ENCODE results near the gene C1D. TPM values are rescaled to one million over a fixed set of nuclear protein-coding genes. Genes with fewer than 3 reads are reported as not detected.

Gene C1D
- total RNA-seq (42.6 TPM), polyA plus RNA-seq (31.2 TPM)

GRCh38 chr2:68062680-68063387, at the start of gene C1D:
TSS of gene C1D (minus strand) at chr2:68063004. CDS start at chr2:68047310, 15,694 bp downstream.
- Histone ChIP-seq H3K36me3 (ENCODE audit: insufficient read depth) (no peaks in the 10 kb centered on the region), H3K4me3 (ENCODE audit: low read depth, low read length) (peak within 1 kb of the TSS; percentile 69), H3K4me1 (ENCODE audit: insufficient read depth) (no peaks in the 10 kb centered on the region), H3K27ac (ENCODE audit: low read depth) (peak within 1 kb of the TSS; percentile 91)
- WGBS = under 1% methylated on average over 34 of the region's 34 CpGs
- peak; percentile 83 for DNase-seq (ENCODE audit: extremely low spot score)

- H3K4me1 ChIP-seq (ENCODE audit: insufficient read depth) = no peaks in the 10 kb centered on the region
- H3K36me3 ChIP-seq (ENCODE audit: insufficient read depth) = no peaks in the 10 kb centered on the region
- H3K27ac ChIP-seq (ENCODE audit: low read depth) = no peak overlapping the region
- 62% methylated on average over 3 of the region's 3 CpGs for WGBS
- H3K4me3 ChIP-seq (ENCODE audit: low read depth, low read length) = no peak overlapping the region
- no peak for DNase-seq (ENCODE audit: extremely low spot score)
Observed at GRCh38 chr2:68110102-68110501, 47.3 kb upstream of the C1D start.

GRCh38 chr2:68108120-68108519, 45.3 kb upstream of the C1D start:
- no peak overlapping the region for H3K4me3 ChIP-seq (ENCODE audit: low read depth, low read length)
- H3K36me3 ChIP-seq (ENCODE audit: insufficient read depth) = no peaks in the 10 kb centered on the region
- no peak for DNase-seq (ENCODE audit: extremely low spot score)
- 88% methylated on average over 3 of the region's 3 CpGs for WGBS
- no peaks in the 10 kb centered on the region for H3K4me1 ChIP-seq (ENCODE audit: insufficient read depth)
- H3K27ac ChIP-seq (ENCODE audit: low read depth) = no peak overlapping the region

GRCh38 chr2:68107475-68107874, 44.7 kb upstream of the C1D start:
- H3K27ac ChIP-seq (ENCODE audit: low read depth) = no peak overlapping the region
- H3K36me3 ChIP-seq (ENCODE audit: insufficient read depth) = no peaks in the 10 kb centered on the region
- 98% methylated on average over 2 of the region's 2 CpGs for WGBS
- no peaks in the 10 kb centered on the region for H3K4me1 ChIP-seq (ENCODE audit: insufficient read depth)
- no peak for DNase-seq (ENCODE audit: extremely low spot score)
- H3K4me3 ChIP-seq (ENCODE audit: low read depth, low read length) = no peak overlapping the region

GRCh38 chr2:68104111-68104835, 41.5 kb upstream of the C1D start:
- Histone ChIP-seq H3K4me1 (ENCODE audit: insufficient read depth) (no peaks in the 10 kb centered on the region), H3K4me3 (ENCODE audit: low read depth, low read length) (no peak overlapping the region), H3K36me3 (ENCODE audit: insufficient read depth) (no peaks in the 10 kb centered on the region), H3K27ac (ENCODE audit: low read depth) (no peak overlapping the region)
- 70% methylated on average over 4 of the region's 4 CpGs for WGBS
- DNase-seq (ENCODE audit: extremely low spot score) = no peak

GRCh38 chr2:68103709-68104055, 40.9 kb upstream of the C1D start:
- no peaks in the 10 kb centered on the region for H3K4me1 ChIP-seq (ENCODE audit: insufficient read depth)
- DNase-seq (ENCODE audit: extremely low spot score) = no peak
- H3K36me3 ChIP-seq (ENCODE audit: insufficient read depth) = no peaks in the 10 kb centered on the region
- H3K27ac ChIP-seq (ENCODE audit: low read depth) = no peak overlapping the region
- H3K4me3 ChIP-seq (ENCODE audit: low read depth, low read length) = no peak overlapping the region

- DNase-seq (ENCODE audit: extremely low spot score) = no peak
- Histone ChIP-seq H3K36me3 (ENCODE audit: insufficient read depth) (no peaks in the 10 kb centered on the region), H3K4me1 (ENCODE audit: insufficient read depth) (no peaks in the 10 kb centered on the region), H3K27ac (ENCODE audit: low read depth) (no peak overlapping the region), H3K4me3 (ENCODE audit: low read depth, low read length) (no peak overlapping the region)
- WGBS = 71% methylated on average over 4 of the region's 4 CpGs
Observed at GRCh38 chr2:68103030-68103708, 40.4 kb upstream of the C1D start.

- Histone ChIP-seq H3K27ac (ENCODE audit: low read depth) (no peak overlapping the region), H3K4me1 (ENCODE audit: insufficient read depth) (no peaks in the 10 kb centered on the region), H3K4me3 (ENCODE audit: low read depth, low read length) (no peak overlapping the region), H3K36me3 (ENCODE audit: insufficient read depth) (no peaks in the 10 kb centered on the region)
- DNase-seq (ENCODE audit: extremely low spot score) = no peak
- WGBS = 66% methylated on average over 1 of the region's 1 CpG
Observed at GRCh38 chr2:68100189-68100588, 37.4 kb upstream of the C1D start.

- H3K36me3 ChIP-seq (ENCODE audit: insufficient read depth) = no peaks in the 10 kb centered on the region
- H3K4me1 ChIP-seq (ENCODE audit: insufficient read depth) = no peaks in the 10 kb centered on the region
- H3K4me3 ChIP-seq (ENCODE audit: low read depth, low read length) = no peak overlapping the region
- no peak overlapping the region for H3K27ac ChIP-seq (ENCODE audit: low read depth)
- WGBS = 73% methylated on average over 8 of the region's 8 CpGs
- no peak for DNase-seq (ENCODE audit: extremely low spot score)
Observed at GRCh38 chr2:68099260-68099659, 36.5 kb upstream of the C1D start.

- Histone ChIP-seq H3K4me3 (ENCODE audit: low read depth, low read length) (no peak overlapping the region), H3K4me1 (ENCODE audit: insufficient read depth) (no peaks in the 10 kb centered on the region), H3K27ac (ENCODE audit: low read depth) (no peak overlapping the region), H3K36me3 (ENCODE audit: insufficient read depth) (no peaks in the 10 kb centered on the region)
- DNase-seq (ENCODE audit: extremely low spot score) = no peak
- 74% methylated on average over 3 of the region's 3 CpGs for WGBS
Observed at GRCh38 chr2:68098291-68098797, 35.5 kb upstream of the C1D start.

- Histone ChIP-seq H3K36me3 (ENCODE audit: insufficient read depth) (no peaks in the 10 kb centered on the region), H3K27ac (ENCODE audit: low read depth) (no peak overlapping the region), H3K4me1 (ENCODE audit: insufficient read depth) (no peaks in the 10 kb centered on the region), H3K4me3 (ENCODE audit: low read depth, low read length) (no peak overlapping the region)
- WGBS = 78% methylated on average over 1 of the region's 1 CpG
- no peak for DNase-seq (ENCODE audit: extremely low spot score)
Observed at GRCh38 chr2:68094111-68094510, 31.3 kb upstream of the C1D start.

- no peak overlapping the region for H3K27ac ChIP-seq (ENCODE audit: low read depth)
- no peak for DNase-seq (ENCODE audit: extremely low spot score)
- 92% methylated on average over 2 of the region's 2 CpGs for WGBS
- H3K4me1 ChIP-seq (ENCODE audit: insufficient read depth) = no peaks in the 10 kb centered on the region
- H3K36me3 ChIP-seq (ENCODE audit: insufficient read depth) = no peaks in the 10 kb centered on the region
- H3K4me3 ChIP-seq (ENCODE audit: low read depth, low read length) = no peak overlapping the region
Observed at GRCh38 chr2:68093634-68094033, 30.8 kb upstream of the C1D start.

GRCh38 chr2:68091439-68092034, 28.7 kb upstream of the C1D start:
- Histone ChIP-seq H3K27ac (ENCODE audit: low read depth) (no peak overlapping the region), H3K4me1 (ENCODE audit: insufficient read depth) (no peaks in the 10 kb centered on the region), H3K4me3 (ENCODE audit: low read depth, low read length) (no peak overlapping the region), H3K36me3 (ENCODE audit: insufficient read depth) (no peaks in the 10 kb centered on the region)
- no peak for DNase-seq (ENCODE audit: extremely low spot score)
- 33% methylated on average over 2 of the region's 2 CpGs for WGBS

Measured in urinary bladder (tissue), 4 donors.